ENCODE results near the gene ASXL1.
"Not testable (repeated sequence)": the region's sequence is repeated elsewhere in the genome, so short reads cannot be mapped to it uniquely, and the experiment has no call there.

Gene ASXL1

DNA sequence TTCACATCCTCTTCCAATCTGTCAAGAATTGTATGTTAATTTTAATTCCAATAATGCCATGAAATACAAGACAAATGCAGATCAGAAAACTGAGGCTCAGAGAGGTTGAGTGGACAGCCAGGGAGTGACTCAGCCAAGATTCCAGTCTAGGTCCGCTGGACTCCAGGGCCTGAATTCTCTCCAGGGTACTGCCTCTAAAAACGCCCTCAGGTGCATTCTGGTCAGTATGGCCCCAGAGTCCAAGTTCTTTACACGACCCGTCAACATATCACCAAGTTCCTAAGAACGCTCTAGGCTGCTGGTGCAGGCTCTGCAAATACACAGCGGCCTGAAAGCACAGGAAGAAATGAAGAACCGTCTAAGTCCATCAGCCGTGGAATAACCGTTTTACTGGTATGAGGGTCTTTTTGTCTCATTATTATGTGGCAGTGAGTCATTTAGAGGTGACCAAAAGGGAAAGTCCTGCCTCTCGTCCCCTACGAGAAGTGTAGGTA, 709 bp upstream of the ASXL1 start:
- peak; percentile 71 for DNase-seq
- in situ Hi-C loops (cut with HindIII; ENCODE audit: low pct_ligation_motif_present, low pct_unique_long_range_greater_than_20kb, low sequenced_read_pairs): no loop called here

GRCh38 chr20:32358632-32358882, 426 bp downstream of the ASXL1 start:
- in situ Hi-C loops (cut with HindIII; ENCODE audit: low pct_ligation_motif_present, low pct_unique_long_range_greater_than_20kb, low sequenced_read_pairs): no loop called here

GRCh38 chr20:32358883-32359632, 927 bp downstream of the ASXL1 start:
- in situ Hi-C loops (cut with HindIII; ENCODE audit: low pct_ligation_motif_present, low pct_unique_long_range_greater_than_20kb, low sequenced_read_pairs): no loop called here
- DNase-seq: peak; percentile 65

More at GRCh38 chr20:32358632-32358882, 426 bp downstream of the ASXL1 start:
- no peak for DNase-seq

DNA sequence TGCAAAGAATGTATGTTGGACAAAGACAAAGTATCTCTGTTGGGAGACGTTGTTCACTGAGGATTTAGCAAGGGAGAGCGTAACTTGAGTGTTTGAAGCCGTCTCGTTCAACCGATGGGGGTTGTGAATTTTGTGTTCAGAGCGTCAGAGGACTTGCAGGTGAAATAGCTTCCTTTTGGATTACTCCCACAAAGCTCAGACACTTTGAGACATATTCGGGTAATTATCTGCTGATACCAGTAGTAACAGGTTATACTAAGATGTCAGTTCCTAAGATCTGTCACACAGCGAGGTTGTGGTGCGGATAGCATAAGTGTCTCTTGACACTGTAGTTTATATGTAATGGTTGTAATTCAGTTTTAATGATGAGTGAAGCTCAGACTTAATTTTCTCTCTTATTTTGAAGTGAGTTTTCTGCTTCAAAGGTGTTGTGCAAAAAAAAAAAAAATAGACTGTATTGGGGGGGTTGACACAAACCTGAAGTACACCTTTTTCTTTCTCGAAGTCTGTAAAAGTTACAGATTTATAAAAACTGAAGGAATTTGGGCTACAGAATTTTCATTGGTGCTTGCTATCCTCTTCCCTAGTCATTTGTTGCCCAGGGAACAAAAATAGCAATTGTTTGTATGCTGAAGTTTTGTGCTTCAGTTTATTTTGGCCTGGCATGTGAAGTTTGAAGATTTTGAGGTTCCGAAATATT, 1.7 kb downstream of the ASXL1 start:
- in situ Hi-C loops (cut with HindIII; ENCODE audit: low pct_ligation_motif_present, low pct_unique_long_range_greater_than_20kb, low sequenced_read_pairs): no loop called here
- no peak for DNase-seq

DNA sequence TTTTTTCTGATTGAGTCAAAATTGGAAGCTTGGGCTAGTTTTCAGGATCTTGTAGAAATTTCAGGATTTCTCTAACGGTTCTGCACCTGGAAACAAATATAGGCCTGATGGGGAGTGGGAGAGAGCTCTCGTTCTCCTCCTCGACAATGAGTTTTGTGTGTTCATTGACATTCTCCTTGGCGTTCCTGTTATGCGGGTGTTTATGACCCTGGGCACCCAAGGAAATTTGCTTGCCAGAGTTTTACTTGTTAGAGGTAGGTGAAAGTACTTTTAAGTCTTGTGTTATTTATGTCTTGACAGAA, 2.2 kb downstream of the ASXL1 start:
- in situ Hi-C loops (cut with HindIII; ENCODE audit: low pct_ligation_motif_present, low pct_unique_long_range_greater_than_20kb, low sequenced_read_pairs): no loop called here
- DNase-seq: no peak

GRCh38 chr20:32362901-32363364, 4.8 kb downstream of the ASXL1 start:
- DNase-seq: no peak
- in situ Hi-C loops (cut with HindIII; ENCODE audit: low pct_ligation_motif_present, low pct_unique_long_range_greater_than_20kb, low sequenced_read_pairs): no loop called here

- DNase-seq: no peak
- in situ Hi-C loops (cut with HindIII; ENCODE audit: low pct_ligation_motif_present, low pct_unique_long_range_greater_than_20kb, low sequenced_read_pairs): no loop called here
Measured at GRCh38 chr20:32363492-32363891, 5.4 kb downstream of the ASXL1 start.

GRCh38 chr20:32364554-32365208, 6.5 kb downstream of the ASXL1 start:
- in situ Hi-C loops (cut with HindIII; ENCODE audit: low pct_ligation_motif_present, low pct_unique_long_range_greater_than_20kb, low sequenced_read_pairs): no loop called here
- no peak for DNase-seq

DNA sequence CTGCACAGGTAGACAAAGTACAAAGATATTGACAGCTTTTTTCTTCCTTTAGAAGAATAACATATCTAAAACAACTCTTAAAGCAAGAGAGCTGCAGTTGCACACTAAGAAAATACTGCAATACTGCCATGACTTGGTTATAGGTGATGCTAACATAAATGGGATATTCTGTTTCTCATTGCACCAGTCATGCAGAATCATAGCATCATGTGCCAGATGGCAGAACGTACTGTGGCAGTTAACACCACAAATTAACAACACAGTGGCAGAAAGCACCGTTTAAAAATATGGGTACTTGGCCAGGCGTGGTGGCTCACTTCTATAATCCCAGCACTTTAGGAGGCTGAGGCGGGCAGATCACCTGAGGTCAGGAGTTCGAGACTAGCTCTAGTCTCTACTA, 7.4 kb downstream of the ASXL1 start:
- DNase-seq: no peak
- in situ Hi-C loops (cut with HindIII; ENCODE audit: low pct_ligation_motif_present, low pct_unique_long_range_greater_than_20kb, low sequenced_read_pairs): no loop called here

DNA sequence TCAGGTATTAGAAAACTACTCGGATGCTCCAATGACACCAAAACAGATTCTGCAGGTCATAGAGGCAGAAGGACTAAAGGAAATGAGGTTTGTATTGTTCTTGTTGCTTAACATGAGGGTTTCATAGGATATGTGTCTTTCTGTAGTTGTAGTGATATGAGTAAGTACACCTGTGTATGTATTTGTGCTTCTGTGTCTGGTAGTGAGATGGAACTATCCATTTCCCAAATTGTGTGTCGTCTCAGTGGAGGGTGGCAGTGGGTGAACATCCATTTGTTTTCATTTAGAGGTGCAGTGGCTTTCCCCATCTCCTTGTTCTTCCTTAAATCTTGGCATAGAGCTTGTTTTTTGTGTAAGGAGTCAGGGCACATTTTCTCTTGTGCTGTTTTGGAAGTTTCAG, 8.2 kb downstream of the ASXL1 start:
- DNase-seq: no peak
- in situ Hi-C loops (cut with HindIII; ENCODE audit: low pct_ligation_motif_present, low pct_unique_long_range_greater_than_20kb, low sequenced_read_pairs): no loop called here

DNA sequence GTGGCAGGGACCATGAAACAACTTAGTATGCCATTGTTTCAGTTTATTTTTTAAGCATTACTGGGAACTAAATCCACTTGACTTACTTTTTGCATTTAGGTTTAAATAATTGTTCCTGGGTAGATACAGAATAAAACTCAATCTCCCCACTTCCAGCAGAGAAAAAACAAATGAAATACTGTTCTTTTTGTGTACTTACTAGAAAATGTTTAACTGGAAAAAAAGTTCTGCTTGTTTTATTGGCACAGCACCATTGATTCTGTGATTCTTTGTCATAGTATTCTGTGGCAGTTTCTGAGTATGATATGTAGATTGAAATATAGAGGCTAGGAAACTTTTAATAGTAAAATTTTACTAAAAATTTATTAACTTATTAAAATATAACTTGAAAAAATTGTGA, 10.2 kb downstream of the ASXL1 start:
- no peak for DNase-seq
- in situ Hi-C loops (cut with HindIII; ENCODE audit: low pct_ligation_motif_present, low pct_unique_long_range_greater_than_20kb, low sequenced_read_pairs): no loop called here

DNA sequence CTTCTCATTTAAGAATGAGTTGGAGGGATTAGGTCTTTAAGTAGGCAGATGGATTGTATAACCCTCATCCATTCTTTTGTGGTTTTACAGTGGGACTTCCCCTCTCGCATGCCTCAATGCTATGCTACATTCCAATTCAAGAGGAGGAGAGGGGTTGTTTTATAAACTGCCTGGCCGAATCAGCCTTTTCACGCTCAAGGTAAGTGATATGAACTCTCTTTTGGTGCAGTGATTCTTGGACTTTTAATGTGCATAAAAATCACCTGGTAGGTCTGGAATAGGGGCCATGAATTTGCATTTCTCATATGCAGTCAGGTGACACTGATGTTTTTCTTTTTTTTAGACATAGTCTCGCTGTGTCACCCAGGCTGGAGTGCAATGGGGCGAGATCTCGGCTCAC, 10.8 kb downstream of the ASXL1 start:
- DNase-seq: peak; percentile 73
- in situ Hi-C loops (cut with HindIII; ENCODE audit: low pct_ligation_motif_present, low pct_unique_long_range_greater_than_20kb, low sequenced_read_pairs): no loop called here

- in situ Hi-C loops (cut with HindIII; ENCODE audit: low pct_ligation_motif_present, low pct_unique_long_range_greater_than_20kb, low sequenced_read_pairs): no loop called here
- no peak for DNase-seq
Measured at GRCh38 chr20:32370897-32371296, 12.8 kb downstream of the ASXL1 start.

DNA sequence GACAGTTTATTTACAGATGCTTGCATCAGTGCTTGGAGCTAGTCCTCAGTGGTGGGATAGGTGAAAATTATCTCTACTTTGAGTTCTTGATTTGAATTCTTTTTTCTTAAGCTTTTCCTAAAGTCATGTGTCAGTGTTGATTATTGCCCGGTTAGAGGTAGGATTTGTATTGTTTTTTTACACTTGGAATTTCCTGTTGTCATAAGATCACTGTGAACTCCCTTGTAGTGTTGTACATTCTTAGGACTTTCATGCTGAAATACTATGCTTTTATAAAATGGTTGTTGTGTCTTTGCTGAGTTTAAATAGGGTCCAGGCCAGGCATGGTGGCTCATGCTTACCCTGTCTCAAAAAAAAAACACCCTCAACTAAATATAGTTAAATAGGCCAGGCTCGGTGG, 20.3 kb downstream of the ASXL1 start:
- in situ Hi-C loops (cut with HindIII; ENCODE audit: low pct_ligation_motif_present, low pct_unique_long_range_greater_than_20kb, low sequenced_read_pairs): no loop called here
- no peak for DNase-seq

GRCh38 chr20:32380037-32380436, 21.9 kb downstream of the ASXL1 start:
- DNase-seq; in situ Hi-C loops (cut with HindIII; ENCODE audit: low pct_ligation_motif_present, low pct_unique_long_range_greater_than_20kb, low sequenced_read_pairs): not testable (repeated sequence)

DNA sequence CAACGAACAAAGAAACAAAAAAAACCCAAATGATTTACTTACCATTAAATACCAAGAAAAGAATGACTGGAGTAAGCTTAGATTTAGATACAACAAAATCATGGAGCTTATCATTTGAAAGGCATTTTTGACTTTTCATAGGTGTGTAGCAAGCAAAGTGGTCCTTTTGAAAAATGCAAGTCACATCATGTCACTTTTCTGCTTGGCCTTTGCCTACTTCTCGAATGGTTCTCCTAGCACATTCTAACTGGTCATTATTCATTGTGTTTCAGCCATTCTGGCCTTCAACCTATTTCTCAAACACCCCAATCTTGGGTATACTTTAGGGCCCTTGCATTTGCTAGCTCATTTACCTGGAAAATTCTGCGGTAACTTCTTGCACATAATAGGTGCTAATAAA, 22.6 kb downstream of the ASXL1 start:
- in situ Hi-C loops (cut with HindIII; ENCODE audit: low pct_ligation_motif_present, low pct_unique_long_range_greater_than_20kb, low sequenced_read_pairs): no loop called here
- no peak for DNase-seq

DNA sequence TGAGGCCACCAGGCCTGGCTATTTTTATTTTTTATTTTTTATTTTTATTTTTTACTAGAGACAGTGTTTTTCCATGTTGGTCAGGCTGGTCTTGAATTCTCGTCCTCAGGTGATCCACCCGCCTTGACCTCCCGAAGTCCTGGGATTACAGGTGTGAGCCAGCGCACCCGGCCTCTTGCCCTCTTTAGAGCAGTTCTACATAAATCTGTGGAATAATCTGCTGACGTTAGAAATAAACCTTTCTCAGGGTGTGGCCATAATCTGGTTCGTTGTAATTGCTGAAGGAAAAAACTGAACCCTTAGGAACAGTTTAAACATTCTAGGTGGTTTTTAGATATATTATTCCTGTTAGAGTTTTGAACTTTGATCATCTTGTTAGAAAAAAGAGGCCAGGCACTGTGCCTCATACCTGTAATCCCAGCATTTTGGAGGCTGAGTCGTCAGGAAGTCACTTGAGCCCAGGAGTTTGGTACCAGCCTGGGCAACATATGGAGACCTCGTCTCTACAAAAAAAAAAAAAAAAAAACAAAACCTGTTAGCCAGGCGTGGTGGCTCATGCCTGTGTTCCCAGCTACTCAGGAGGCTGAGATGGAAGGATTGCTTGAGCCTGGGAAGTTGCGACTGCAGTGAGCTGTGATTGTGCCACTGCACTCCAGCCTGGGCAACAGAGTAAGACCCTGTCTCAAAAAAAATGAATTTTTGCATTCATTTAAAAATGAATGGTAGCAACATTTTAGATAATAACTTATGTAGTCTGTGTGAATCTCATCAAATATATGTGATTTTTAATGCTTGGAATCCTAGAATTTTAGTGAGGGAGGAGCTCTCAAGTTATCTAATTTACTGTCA, 24.2 kb downstream of the ASXL1 start:
- in situ Hi-C loops (cut with HindIII; ENCODE audit: low pct_ligation_motif_present, low pct_unique_long_range_greater_than_20kb, low sequenced_read_pairs): no loop called here
- DNase-seq: no peak

DNA sequence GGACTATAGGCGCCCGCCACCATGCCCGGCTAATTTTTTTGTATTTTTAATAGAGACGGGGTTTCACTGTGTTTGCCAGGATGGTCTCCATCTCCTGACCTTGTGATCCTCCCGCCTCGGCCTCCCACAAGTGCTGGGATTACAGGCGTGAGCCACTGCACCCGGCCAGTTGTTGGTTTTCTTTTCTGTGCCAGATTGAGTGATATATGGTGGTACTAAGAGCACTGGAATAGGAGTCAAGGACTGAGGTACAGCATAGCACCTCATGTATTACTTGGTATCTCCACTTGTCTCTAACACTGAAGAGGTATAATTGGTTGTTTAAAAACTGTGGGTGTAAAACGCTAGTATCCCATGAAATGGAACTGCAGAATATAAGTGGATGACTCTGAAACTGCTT, 25.3 kb downstream of the ASXL1 start:
- DNase-seq; in situ Hi-C loops (cut with HindIII; ENCODE audit: low pct_ligation_motif_present, low pct_unique_long_range_greater_than_20kb, low sequenced_read_pairs): not testable (repeated sequence)

DNA sequence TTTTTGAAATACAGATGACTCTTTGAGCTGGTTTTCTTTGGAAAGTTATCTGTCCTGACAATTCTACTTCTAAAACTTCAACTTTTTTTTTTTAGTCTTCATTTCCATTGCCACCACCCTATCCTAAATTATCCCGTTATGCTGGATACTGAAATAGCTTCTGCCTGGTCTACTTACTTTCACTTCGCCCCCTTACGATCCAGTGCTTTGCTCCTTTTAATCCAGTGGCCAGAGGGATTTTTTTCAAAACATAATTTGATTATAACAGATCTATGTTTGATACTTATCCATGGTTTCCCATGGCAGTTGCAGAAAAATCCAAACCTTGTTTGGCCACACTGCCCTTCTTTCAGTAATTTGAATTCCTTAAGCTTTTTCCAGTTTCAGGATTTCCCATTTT, 27.4 kb downstream of the ASXL1 start:
- peak; percentile 19 for DNase-seq
- in situ Hi-C loops (cut with HindIII; ENCODE audit: low pct_ligation_motif_present, low pct_unique_long_range_greater_than_20kb, low sequenced_read_pairs): no loop called here
